HK-2 (cell line): ENCODE results near the gene CYGB.
"Not testable (repeated sequence)": the region's sequence is repeated elsewhere in the genome, so short reads cannot be mapped to it uniquely, and the experiment has no call there.

Experiments used
- DNase-seq: peaks from one replicate; pipeline ENCODE4 v3.0.0-alpha.2; 2018; ENCODE audit not compliant: unreplicated experiment

The CYGB gene

GRCh38 chr17:76567634-76568432, 30.3 kb upstream of the CYGB start:
- no peak for DNase-seq

- no peak for DNase-seq
These were observed 29.5 kb upstream of the CYGB start for GRCh38 chr17:76566988-76567431.

GRCh38 chr17:76566613-76566943, 29.1 kb upstream of the CYGB start:
- no peak for DNase-seq

- no peak for DNase-seq
These were observed 28.5 kb upstream of the CYGB start for GRCh38 chr17:76565728-76566612.

GRCh38 chr17:76564991-76565727, 27.6 kb upstream of the CYGB start:
- DNase-seq, result not testable (repeated sequence)

GRCh38 chr17:76563359-76563758, 25.9 kb upstream of the CYGB start:
- not testable (repeated sequence) for DNase-seq

GRCh38 chr17:76562734-76563148, 25.2 kb upstream of the CYGB start:
- no peak for DNase-seq

GRCh38 chr17:76561799-76562268, 24.3 kb upstream of the CYGB start:
- DNase-seq, result no peak

GRCh38 chr17:76561332-76561731, 23.8 kb upstream of the CYGB start:
- DNase-seq, result no peak

GRCh38 chr17:76560877-76561221, 23.3 kb upstream of the CYGB start:
- DNase-seq, result no peak

GRCh38 chr17:76560036-76560876, 22.7 kb upstream of the CYGB start:
- no peak for DNase-seq

- DNase-seq, result not testable (repeated sequence)
These were observed 22.0 kb upstream of the CYGB start for GRCh38 chr17:76559460-76559859.

- no peak for DNase-seq
These were observed 20.9 kb upstream of the CYGB start for GRCh38 chr17:76558198-76559095.

GRCh38 chr17:76557368-76558197, 20.1 kb upstream of the CYGB start:
- peak; percentile 97 for DNase-seq

- no peak for DNase-seq
These were observed 19.4 kb upstream of the CYGB start for GRCh38 chr17:76556765-76557367.

GRCh38 chr17:76554131-76554530, 16.6 kb upstream of the CYGB start:
- no peak for DNase-seq

- DNase-seq, result no peak
These were observed 15.8 kb upstream of the CYGB start for GRCh38 chr17:76553178-76553908.

GRCh38 chr17:76551685-76552084, 14.2 kb upstream of the CYGB start:
- no peak for DNase-seq
